Osteoblast (primary cell): ENCODE data around the gene SPATA45. TPM values are rescaled to one million over a fixed set of nuclear protein-coding genes. Genes with fewer than 3 reads are reported as not detected.
A peak's percentile ranks its signal among the peaks of the same experiment; 100 is the strongest.
"Not testable (repeated sequence)": the region's sequence is repeated elsewhere in the genome, so short reads cannot be mapped to it uniquely, and the experiment has no call there.

Experiments used
- DNase-seq: peaks from one replicate; pipeline ENCODE4 v3.0.0; 2011; ENCODE audit warnings: low spot score, mixed read lengths; ENCODE audit not compliant: insufficient read length; ENCODE audit errors: missing footprints
- H2AFZ ChIP-seq: 2 replicates; pipeline ENCODE4 v1.6.0; 2011; ENCODE audit warnings: mild to moderate bottlenecking, low read length
- H3K27ac ChIP-seq: 2 replicates; pipeline ENCODE4 v1.5.1; 2011; ENCODE audit warnings: mild to moderate bottlenecking, low read depth, low read length, moderate library complexity
- H3K27me3 ChIP-seq: 2 replicates; pipeline ENCODE4 v1.6.0; 2012; ENCODE audit warnings: mild to moderate bottlenecking, control low read depth, inconsistent platforms, low read length, moderate library complexity; ENCODE audit not compliant: insufficient read depth
- H3K36me3 ChIP-seq: 2 replicates; pipeline ENCODE4 v1.5.1; 2011; ENCODE audit warnings: mild to moderate bottlenecking, low read length, control low read depth, moderate library complexity; ENCODE audit not compliant: insufficient read depth
- H3K4me1 ChIP-seq: 2 replicates; pipeline ENCODE4 v1.5.1; 2011; ENCODE audit warnings: mild to moderate bottlenecking, low read length, control low read depth, moderate library complexity; ENCODE audit not compliant: insufficient read depth
- H3K4me2 ChIP-seq: 2 replicates; pipeline ENCODE4 v1.6.0; 2011; ENCODE audit warnings: mild to moderate bottlenecking, low read length; ENCODE audit not compliant: insufficient read depth
- H3K4me3 ChIP-seq: fragments of 200-600 bp; sonication (generic); 3 replicates; pipeline ENCODE4 v1.5.1; 2012; ENCODE audit warnings: mild to moderate bottlenecking, low read length, inconsistent platforms; ENCODE audit not compliant: insufficient read depth
- H3K79me2 ChIP-seq: 2 replicates; pipeline ENCODE4 v1.6.0; 2012; ENCODE audit warnings: mild to moderate bottlenecking, low read length, control low read depth, inconsistent platforms; ENCODE audit not compliant: insufficient read depth
- H3K9me3 ChIP-seq: 2 replicates; pipeline ENCODE4 v1.5.1; 2011; ENCODE audit warnings: low read depth, low read length, control low read depth
- H4K20me1 ChIP-seq: 2 replicates; pipeline ENCODE4 v1.6.0; 2012; ENCODE audit warnings: mild to moderate bottlenecking, low read length, control low read depth; ENCODE audit not compliant: insufficient read depth
- total RNA-seq: library from RNA; depleted of rRNA; stranded (reverse); fragments of >200 nt; gene quantifications from 2 replicates; pipeline ENCODE4 v1.2.3, GENCODE V29; 2012
- TF ChIP-seq, protein P1 (sequence below): IDR thresholded peaks from 2 replicates; pipeline ENCODE4 v1.5.1; 2011; ENCODE audit warnings: mild to moderate bottlenecking, low read depth, low read length, moderate library complexity; ENCODE audit errors: extremely low read depth

Gene SPATA45
- total RNA-seq, 1 donor, result not detected

DNA sequence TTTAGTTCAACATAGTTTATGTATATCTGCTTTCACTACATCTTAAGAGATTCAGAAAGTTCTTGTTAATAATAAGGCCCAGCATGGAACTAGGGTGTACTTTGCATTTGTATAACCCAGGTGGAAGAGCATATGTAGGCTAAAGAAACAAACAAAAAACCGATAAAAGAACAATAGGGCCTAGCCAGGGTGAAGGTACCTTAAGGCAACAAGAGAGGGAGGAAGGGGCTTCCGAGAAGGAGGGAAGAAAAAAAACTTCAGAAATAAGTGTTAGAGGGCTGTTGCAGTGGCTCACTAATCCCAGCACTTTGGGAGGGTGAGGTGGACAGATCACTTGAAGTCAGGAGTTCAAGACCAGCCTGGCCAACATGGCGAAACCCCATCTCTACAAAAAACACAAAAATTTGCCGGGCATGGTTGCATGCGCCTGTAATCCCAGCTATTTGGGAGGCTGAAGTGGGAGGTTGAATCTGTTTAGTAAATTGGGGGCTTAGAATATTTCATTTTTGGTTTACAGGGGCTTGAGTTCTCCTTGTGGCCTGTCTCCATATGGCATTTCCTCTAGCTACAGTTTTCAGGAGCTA, 4.7 kb upstream of the SPATA45 start:
- Histone ChIP-seq H3K79me2 (no peaks in the 10 kb centered on the region), H3K36me3 (no peaks in the 10 kb centered on the region), H3K4me3 (no peak overlapping the region), H3K27me3 (no peaks in the 10 kb centered on the region), H4K20me1 (no peaks in the 10 kb centered on the region), H3K4me2 (no peak overlapping the region), H3K27ac (no peak overlapping the region), H2AFZ (no peak overlapping the region), H3K4me1 (peaks cover 3% of the 10 kb centered on the region), H3K9me3 (no peaks in the 10 kb centered on the region)
- TF ChIP-seq, protein P1, sequence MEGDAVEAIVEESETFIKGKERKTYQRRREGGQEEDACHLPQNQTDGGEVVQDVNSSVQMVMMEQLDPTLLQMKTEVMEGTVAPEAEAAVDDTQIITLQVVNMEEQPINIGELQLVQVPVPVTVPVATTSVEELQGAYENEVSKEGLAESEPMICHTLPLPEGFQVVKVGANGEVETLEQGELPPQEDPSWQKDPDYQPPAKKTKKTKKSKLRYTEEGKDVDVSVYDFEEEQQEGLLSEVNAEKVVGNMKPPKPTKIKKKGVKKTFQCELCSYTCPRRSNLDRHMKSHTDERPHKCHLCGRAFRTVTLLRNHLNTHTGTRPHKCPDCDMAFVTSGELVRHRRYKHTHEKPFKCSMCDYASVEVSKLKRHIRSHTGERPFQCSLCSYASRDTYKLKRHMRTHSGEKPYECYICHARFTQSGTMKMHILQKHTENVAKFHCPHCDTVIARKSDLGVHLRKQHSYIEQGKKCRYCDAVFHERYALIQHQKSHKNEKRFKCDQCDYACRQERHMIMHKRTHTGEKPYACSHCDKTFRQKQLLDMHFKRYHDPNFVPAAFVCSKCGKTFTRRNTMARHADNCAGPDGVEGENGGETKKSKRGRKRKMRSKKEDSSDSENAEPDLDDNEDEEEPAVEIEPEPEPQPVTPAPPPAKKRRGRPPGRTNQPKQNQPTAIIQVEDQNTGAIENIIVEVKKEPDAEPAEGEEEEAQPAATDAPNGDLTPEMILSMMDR, result no peak
- no peak for DNase-seq

GRCh38 chr1:212844521-212844920, 2.9 kb downstream of the SPATA45 start:
- not testable (repeated sequence) for DNase-seq, H3K4me1 ChIP-seq

DNA sequence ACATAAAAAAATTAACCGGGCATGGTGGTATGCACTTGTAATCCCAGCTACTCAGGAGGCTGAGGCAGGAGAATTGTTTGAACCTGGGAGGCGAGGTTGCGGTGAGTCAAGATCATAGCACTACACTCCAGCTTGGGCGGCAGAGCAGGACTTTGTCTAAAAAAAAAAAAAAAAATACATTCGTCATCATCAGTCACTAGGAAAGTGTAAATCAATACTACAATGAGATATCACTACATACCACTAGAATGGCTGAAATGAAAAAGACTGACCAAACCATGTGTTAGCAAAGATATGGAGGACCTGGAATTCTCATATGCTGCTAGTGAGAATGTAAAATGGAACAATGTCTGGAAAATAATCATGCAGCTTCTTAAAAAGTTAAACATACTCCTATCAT, 9.3 kb downstream of the SPATA45 start:
- Histone ChIP-seq H2AFZ (no peak overlapping the region), H3K27me3 (no peaks in the 10 kb centered on the region), H4K20me1 (no peaks in the 10 kb centered on the region), H3K27ac (no peak overlapping the region), H3K9me3 (no peaks in the 10 kb centered on the region), H3K36me3 (no peaks in the 10 kb centered on the region), H3K4me2 (no peak overlapping the region), H3K4me1 (no peaks in the 10 kb centered on the region), H3K4me3 (no peak overlapping the region), H3K79me2 (no peaks in the 10 kb centered on the region)
- DNase-seq, result peak; percentile 14
- TF ChIP-seq, protein P1, result no peak

More at GRCh38 chr1:212844521-212844920, 2.9 kb downstream of the SPATA45 start:
- not testable (repeated sequence) for H3K27me3 ChIP-seq, H3K4me3 ChIP-seq, H3K27ac ChIP-seq, H3K79me2 ChIP-seq, H3K9me3 ChIP-seq, H4K20me1 ChIP-seq, H2AFZ ChIP-seq, H3K36me3 ChIP-seq, H3K4me2 ChIP-seq

- not testable (repeated sequence) for H3K79me2 ChIP-seq, H4K20me1 ChIP-seq, H3K4me2 ChIP-seq, DNase-seq, H2AFZ ChIP-seq, H3K4me3 ChIP-seq, H3K36me3 ChIP-seq, H3K9me3 ChIP-seq, H3K27me3 ChIP-seq, H3K4me1 ChIP-seq, H3K27ac ChIP-seq
Measured at GRCh38 chr1:212833211-212834207, 13.9 kb downstream of the SPATA45 start.
